HEK293 (cell line): Measurements from ENCODE around the gene ZSCAN26.
A peak's percentile ranks its signal among the peaks of the same experiment; 100 is the strongest.

Experiments
- CTCF ChIA-PET: fragments of 350-600 bp; formaldehyde crosslinking; extraction: SDS; loops from one replicate; lab custom pipeline; 2021; ENCODE audit warnings: antibody characterized with exemption; lab: Yijun Ruan, JAX
- POLR2A ChIA-PET: fragments of 300-600 bp; formaldehyde crosslinking; extraction: SDS; loops from one replicate; lab custom pipeline; 2020; ENCODE audit warnings: antibody characterized with exemption, inconsistent platforms; lab: Yijun Ruan, JAX
- H3K27ac ChIP-seq: fragments of 200-500 bp; sonication (Bioruptor generic); 2 replicates; pipeline ENCODE4 v1.5.1; 2014; ENCODE audit warnings: low read depth, low read length, control low read depth, inconsistent platforms; ENCODE audit errors: extremely low read depth
- H3K36me3 ChIP-seq, 2 experiments: fragments of 200-500 bp in 1 of 2; sonication (Bioruptor generic) in 1 of 2; 1 replicate in 1 of 2; 2 replicates in 1 of 2; pipeline ENCODE4 v1.5.1; 2014 to 2017; ENCODE audit warnings: inconsistent platforms in 2 of 2, low read length in 2 of 2; ENCODE audit not compliant: control insufficient read depth in 2 of 2, insufficient read depth in 1 of 2
- H3K4me1 ChIP-seq: fragments of 200-500 bp; sonication (Bioruptor generic); 2 replicates; pipeline ENCODE4 v1.5.1; 2014; ENCODE audit warnings: mild to moderate bottlenecking, low read length, inconsistent platforms; ENCODE audit not compliant: control insufficient read depth, insufficient read depth
- H3K4me3 ChIP-seq: 2 replicates; pipeline ENCODE4 v1.5.1; 2011; ENCODE audit warnings: low read depth, mild to moderate bottlenecking, control low read depth, low read length, moderate library complexity
- H3K9me3 ChIP-seq: fragments of 200-500 bp; sonication (Bioruptor generic); 2 replicates; pipeline ENCODE4 v1.5.1; 2014; ENCODE audit warnings: low read depth, low read length, inconsistent platforms; ENCODE audit not compliant: control insufficient read depth, insufficient read depth
- KLF1 ChIP-seq: fragments of 450-650 bp; formaldehyde crosslinking; IDR thresholded peaks from 2 replicates; pipeline ENCODE4 v1.5.1; 2016; ENCODE audit warnings: missing biosample characterization, missing genetic modification characterization
- KLF10 ChIP-seq: fragments of 450-650 bp; IDR thresholded peaks from 2 replicates; pipeline ENCODE4 v1.5.1; 2018; ENCODE audit warnings: missing biosample characterization, mild to moderate bottlenecking, missing genetic modification characterization
- KLF17 ChIP-seq: fragments of 450-650 bp; formaldehyde crosslinking; IDR thresholded peaks from 2 replicates; pipeline ENCODE4 v1.5.1; 2016; ENCODE audit warnings: missing biosample characterization, missing genetic modification characterization
- KLF7 ChIP-seq: fragments of 450-650 bp; formaldehyde crosslinking; IDR thresholded peaks from 2 replicates; pipeline ENCODE4 v1.5.1; 2016; ENCODE audit warnings: missing biosample characterization, missing genetic modification characterization, borderline replicate concordance
- KLF8 ChIP-seq: fragments of 450-650 bp; formaldehyde crosslinking; IDR thresholded peaks from 2 replicates; pipeline ENCODE4 v1.5.1; 2016; ENCODE audit warnings: missing biosample characterization, missing genetic modification characterization
- PBX3 ChIP-seq: sonication (generic); formaldehyde crosslinking; IDR thresholded peaks from 2 replicates; pipeline ENCODE4 v1.8.1; 2022; ENCODE audit warnings: mild to moderate bottlenecking, moderate library complexity, missing genetic modification reagents
- REPIN1 ChIP-seq: fragments of 450-650 bp; formaldehyde crosslinking; IDR thresholded peaks from 2 replicates; pipeline ENCODE4 v1.5.1; 2017; ENCODE audit warnings: missing biosample characterization, missing genetic modification characterization, low read depth
- SCRT2 ChIP-seq: fragments of 450-650 bp; formaldehyde crosslinking; IDR thresholded peaks from 2 replicates; pipeline ENCODE4 v1.5.1; 2016; ENCODE audit warnings: missing biosample characterization, missing genetic modification characterization
- SP2 ChIP-seq: fragments of 450-650 bp; formaldehyde crosslinking; IDR thresholded peaks from 2 replicates; pipeline ENCODE4 v1.5.1; 2016; ENCODE audit warnings: missing biosample characterization, missing genetic modification characterization
- SP7 ChIP-seq: fragments of 450-650 bp; formaldehyde crosslinking; IDR thresholded peaks from 2 replicates; pipeline ENCODE4 v1.5.1; 2016; ENCODE audit warnings: missing biosample characterization, missing genetic modification characterization
- ZBTB17 ChIP-seq: fragments of 450-650 bp; formaldehyde crosslinking; IDR thresholded peaks from 2 replicates; pipeline ENCODE4 v1.5.1; 2016; ENCODE audit warnings: missing biosample characterization, missing genetic modification characterization
- ZNF2 ChIP-seq: fragments of 450-650 bp; formaldehyde crosslinking; IDR thresholded peaks from 2 replicates; pipeline ENCODE4 v1.5.1; 2016; ENCODE audit warnings: missing biosample characterization, missing genetic modification characterization
- ZNF292 ChIP-seq: fragments of 450-650 bp; formaldehyde crosslinking; IDR thresholded peaks from 2 replicates; pipeline ENCODE4 v1.5.1; 2016; ENCODE audit warnings: low read depth, missing biosample characterization, missing genetic modification characterization, borderline replicate concordance
- ZNF366 ChIP-seq: fragments of 450-650 bp; formaldehyde crosslinking; conservative IDR thresholded peaks from 2 replicates; pipeline ENCODE4 v1.5.1; 2016; ENCODE audit warnings: missing biosample characterization, missing genetic modification characterization
- ZNF518A ChIP-seq: fragments of 450-650 bp; formaldehyde crosslinking; conservative IDR thresholded peaks from 2 replicates; pipeline ENCODE4 v1.5.1; 2016; ENCODE audit warnings: low read depth, missing biosample characterization, missing genetic modification characterization
- ZNF521 ChIP-seq: fragments of 450-650 bp; formaldehyde crosslinking; IDR thresholded peaks from 2 replicates; pipeline ENCODE4 v1.5.1; 2017; ENCODE audit warnings: missing biosample characterization, mild to moderate bottlenecking, missing genetic modification characterization
- ZNF555 ChIP-seq: fragments of 450-650 bp; formaldehyde crosslinking; conservative IDR thresholded peaks from 2 replicates; pipeline ENCODE4 v1.5.1; 2017; ENCODE audit warnings: missing biosample characterization, mild to moderate bottlenecking, missing genetic modification characterization, inconsistent platforms
- ZNF596 ChIP-seq: fragments of 450-650 bp; IDR thresholded peaks from 2 replicates; pipeline ENCODE4 v1.5.0; 2018; ENCODE audit warnings: missing biosample characterization, mild to moderate bottlenecking, missing genetic modification characterization, moderate library complexity
- ZNF610 ChIP-seq: fragments of 450-650 bp; formaldehyde crosslinking; IDR thresholded peaks from 2 replicates; pipeline ENCODE4 v1.5.1; 2016; ENCODE audit warnings: missing biosample characterization, missing genetic modification characterization, borderline replicate concordance
- ZNF660 ChIP-seq: fragments of 450-650 bp; IDR thresholded peaks from 2 replicates; pipeline ENCODE4 v1.5.1; 2018; ENCODE audit warnings: missing biosample characterization, mild to moderate bottlenecking, missing genetic modification characterization
- ZNF76 ChIP-seq: fragments of 450-650 bp; formaldehyde crosslinking; IDR thresholded peaks from 2 replicates; pipeline ENCODE4; 2016; ENCODE audit warnings: low read depth, missing biosample characterization, missing genetic modification characterization, borderline replicate concordance
- ZNF777 ChIP-seq: fragments of 450-650 bp; formaldehyde crosslinking; IDR thresholded peaks from 2 replicates; pipeline ENCODE4 v1.5.1; 2017; ENCODE audit warnings: missing biosample characterization, missing genetic modification characterization, borderline replicate concordance
- ZNF791 ChIP-seq: fragments of 450-650 bp; formaldehyde crosslinking; IDR thresholded peaks from 2 replicates; pipeline ENCODE4 v1.5.1; 2016; ENCODE audit warnings: missing biosample characterization, missing genetic modification characterization
- ZNF843 ChIP-seq: fragments of 450-650 bp; formaldehyde crosslinking; IDR thresholded peaks from 2 replicates; pipeline ENCODE4 v1.5.1; 2016; ENCODE audit warnings: missing biosample characterization, missing genetic modification characterization
- TF ChIP-seq, protein P1 (sequence below): fragments of 450-650 bp; formaldehyde crosslinking; IDR thresholded peaks from 2 replicates; pipeline ENCODE4 v1.5.1; 2017; ENCODE audit warnings: missing biosample characterization, missing genetic modification characterization
- TF ChIP-seq, protein P2 (sequence below): fragments of 450-650 bp; formaldehyde crosslinking; IDR thresholded peaks from 2 replicates; pipeline ENCODE4 v1.5.1; 2016; ENCODE audit warnings: missing biosample characterization, missing genetic modification characterization

Gene ZSCAN26

GRCh38 chr6:28252009-28252975 lies 14.7 kb upstream of the ZSCAN26 start, which contains the start of gene ZKSCAN4:
Gene ZKSCAN4, minus strand, starts transcription at chr6:28252269. Its CDS starts 289 bp downstream, at chr6:28251980.
- peak within 1 kb of the TSS; percentile 20; the same call in 1 of the 2 replicates for H3K27ac ChIP-seq
- peaks cover 6 to 21% of the 10 kb centered on the region in 2 experiments for H3K36me3 ChIP-seq
- peak within 1 kb of the TSS; percentile 74 for H3K4me3 ChIP-seq
- CTCF ChIA-PET = interaction anchor here (0.9 to 2.4 kb wide), 3 partner anchors 8 to 104 kb away, joined by 3 to 13 read pairs (median 3); no protein-coding TSS in a partner anchor
- H3K4me1 ChIP-seq = peaks cover 5% of the 10 kb centered on the region; the same call in 1 of the 2 replicates
- no peaks in the 10 kb centered on the region for H3K9me3 ChIP-seq
- POLR2A ChIA-PET = interaction anchor here (0.7 to 3.8 kb wide), 19 partner anchors 8 to 350 kb away, joined by 3 to 62 read pairs (median 4); partner anchors contain the start of genes PGBD1, ZKSCAN3, ZKSCAN8 and ZSCAN16
- TF ChIP-seq ZNF555 (tag by site-specific recombination) (no peak), ZBTB17 (peak; percentile 49; the same call in 1 of the 2 replicates), ZNF843 (tag by site-specific recombination) (0 out of 2 replicates have a peak, but pooled peaks have one; percentile 28), KLF10 (tag by site-specific recombination) (0 out of 2 replicates have a peak, but pooled peaks have one; percentile 39), KLF17 (tag by site-specific recombination) (peak; percentile 56; the same call in 1 of the 2 replicates), KLF8 (tag by site-specific recombination) (peak; percentile 70; the same call in 1 of the 2 replicates), SP7 (peak; percentile 71), ZNF596 (tag by site-specific recombination) (no peak), PBX3 (CRISPR knock-in tag) (0 out of 2 replicates have a peak, but pooled peaks have one; percentile 54), KLF7 (tag by site-specific recombination) (peak; percentile 20; the same call in 1 of the 2 replicates), SP2 (tag by site-specific recombination) (peak; percentile 79), REPIN1 (tag by site-specific recombination) (no peak), ZNF521 (tag by site-specific recombination) (no peak), ZNF366 (tag by site-specific recombination) (no peak), ZNF2 (peak; percentile 63; the same call in 1 of the 2 replicates), ZNF777 (no peak), SCRT2 (tag by site-specific recombination) (no peak), ZNF292 (no peak), ZNF610 (tag by site-specific recombination) (no peak), ZNF660 (tag by site-specific recombination) (peak; percentile 89), ZNF518A (tag by site-specific recombination) (peak; percentile 99), KLF1 (tag by site-specific recombination) (no peak), ZNF76 (peak; percentile 73; the same call in 1 of the 2 replicates), ZNF791 (tag by site-specific recombination) (no peak)
- TF ChIP-seq, protein P1, sequence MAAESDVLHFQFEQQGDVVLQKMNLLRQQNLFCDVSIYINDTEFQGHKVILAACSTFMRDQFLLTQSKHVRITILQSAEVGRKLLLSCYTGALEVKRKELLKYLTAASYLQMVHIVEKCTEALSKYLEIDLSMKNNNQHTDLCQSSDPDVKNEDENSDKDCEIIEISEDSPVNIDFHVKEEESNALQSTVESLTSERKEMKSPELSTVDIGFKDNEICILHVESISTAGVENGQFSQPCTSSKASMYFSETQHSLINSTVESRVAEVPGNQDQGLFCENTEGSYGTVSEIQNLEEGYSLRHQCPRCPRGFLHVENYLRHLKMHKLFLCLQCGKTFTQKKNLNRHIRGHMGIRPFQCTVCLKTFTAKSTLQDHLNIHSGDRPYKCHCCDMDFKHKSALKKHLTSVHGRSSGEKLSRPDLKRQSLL (tag by site-specific recombination) = 0 out of 2 replicates have a peak, but pooled peaks have one; percentile 22
- TF ChIP-seq, protein P2, sequence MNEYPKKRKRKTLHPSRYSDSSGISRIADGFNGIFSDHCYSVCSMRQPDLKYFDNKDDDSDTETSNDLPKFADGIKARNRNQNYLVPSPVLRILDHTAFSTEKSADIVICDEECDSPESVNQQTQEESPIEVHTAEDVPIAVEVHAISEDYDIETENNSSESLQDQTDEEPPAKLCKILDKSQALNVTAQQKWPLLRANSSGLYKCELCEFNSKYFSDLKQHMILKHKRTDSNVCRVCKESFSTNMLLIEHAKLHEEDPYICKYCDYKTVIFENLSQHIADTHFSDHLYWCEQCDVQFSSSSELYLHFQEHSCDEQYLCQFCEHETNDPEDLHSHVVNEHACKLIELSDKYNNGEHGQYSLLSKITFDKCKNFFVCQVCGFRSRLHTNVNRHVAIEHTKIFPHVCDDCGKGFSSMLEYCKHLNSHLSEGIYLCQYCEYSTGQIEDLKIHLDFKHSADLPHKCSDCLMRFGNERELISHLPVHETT (tag by site-specific recombination) = peak; percentile 87
